ENCODE measurements around the gene TBC1D22B.

TBC1D22B gene

DNA sequence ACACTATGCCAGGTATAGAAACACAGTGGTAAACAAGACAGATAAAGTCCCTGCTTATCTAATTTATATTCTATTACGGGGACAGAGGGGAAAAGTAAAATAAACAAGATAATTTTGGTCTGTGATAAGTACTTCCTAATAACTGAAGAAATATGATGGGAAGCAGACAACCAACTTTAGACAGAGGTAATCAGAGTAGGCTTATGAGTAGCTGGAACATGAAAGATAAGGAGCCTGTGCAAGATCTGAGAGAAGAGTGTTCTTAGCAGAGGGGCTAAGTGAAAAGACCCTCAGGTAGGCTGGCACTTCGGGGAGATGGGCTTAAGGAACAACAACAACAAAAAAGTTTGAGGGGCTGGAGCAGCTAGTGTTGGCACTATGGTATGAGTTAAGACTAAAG, 100.3 kb downstream of the TBC1D22B start:
- ATAC-seq, result no peak
- no peak for DNase-seq (ENCODE audit: low spot score in 2 of 2)
- no peak overlapping the region for H3K27ac Mint-ChIP-seq
- no peaks in the 10 kb centered on the region for H3K9me3 Mint-ChIP-seq
- peaks cover 24% of the 10 kb centered on the region for H3K36me3 Mint-ChIP-seq
- no peak overlapping the region for H3K4me3 Mint-ChIP-seq
- H3K4me1 Mint-ChIP-seq, result peaks cover 46% of the 10 kb centered on the region

DNA sequence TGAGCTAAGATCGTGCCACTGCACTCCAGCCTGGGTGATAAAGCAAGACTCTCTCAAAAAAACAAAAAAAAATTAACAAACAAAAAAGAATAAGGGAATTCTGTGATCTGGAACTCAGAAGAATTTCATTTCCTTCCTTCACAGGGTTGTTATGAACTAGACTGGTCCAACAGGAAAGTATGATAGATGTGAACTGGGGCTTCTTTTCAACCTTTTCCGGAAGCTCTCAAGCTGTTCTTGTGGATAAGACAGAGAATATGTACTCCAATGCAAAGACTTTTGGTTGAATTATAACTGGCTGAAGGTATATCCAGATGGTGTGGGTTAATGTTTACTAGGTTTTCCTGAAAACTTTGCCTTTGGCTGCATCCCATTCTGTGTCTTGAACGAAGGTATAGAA, 101.5 kb downstream of the TBC1D22B start:
- DNase-seq (ENCODE audit: low spot score in 2 of 2), result no peak
- no peak overlapping the region for H3K4me3 Mint-ChIP-seq
- H3K27ac Mint-ChIP-seq, result no peak overlapping the region
- H3K36me3 Mint-ChIP-seq, result peaks cover 31% of the 10 kb centered on the region
- ATAC-seq, result no peak
- no peaks in the 10 kb centered on the region for H3K9me3 Mint-ChIP-seq
- H3K4me1 Mint-ChIP-seq, result peaks cover 37% of the 10 kb centered on the region

GRCh38 chr6:37362101-37362828, 104.7 kb downstream of the TBC1D22B start:
- H3K36me3 Mint-ChIP-seq, result peaks cover 34% of the 10 kb centered on the region
- H3K4me1 Mint-ChIP-seq, result peaks cover 12% of the 10 kb centered on the region
- H3K27ac Mint-ChIP-seq, result peak overlapping the region; percentile 6
- ATAC-seq (no peak), DNase-seq (ENCODE audit: low spot score in 2 of 2) (no peak)
- H3K4me3 Mint-ChIP-seq, result no peak overlapping the region
- H3K9me3 Mint-ChIP-seq, result no peaks in the 10 kb centered on the region

DNA sequence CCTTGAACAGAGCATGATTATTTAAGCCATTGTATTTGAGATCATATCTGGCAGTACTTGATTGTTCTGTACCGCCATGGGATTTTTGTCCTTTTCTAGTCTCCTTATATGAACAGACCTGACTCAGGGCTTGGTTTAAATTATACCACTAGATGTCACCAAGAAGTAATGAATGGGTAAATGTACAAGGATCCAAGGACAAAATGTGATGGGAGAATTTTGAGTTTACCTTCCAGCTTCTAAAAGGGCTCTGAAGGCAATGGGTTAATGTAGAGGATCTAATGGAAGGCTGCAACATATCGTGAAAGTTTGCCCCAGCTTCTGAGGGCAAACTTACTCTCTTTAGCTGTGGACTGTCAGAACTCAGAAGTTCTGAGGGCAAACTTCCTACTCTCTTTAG, 108.2 kb downstream of the TBC1D22B start:
- Mint-ChIP-seq H3K36me3 (peaks cover 61% of the 10 kb centered on the region), H3K27ac (no peak overlapping the region), H3K4me3 (no peak overlapping the region), H3K9me3 (no peaks in the 10 kb centered on the region), H3K4me1 (peaks cover 17% of the 10 kb centered on the region)
- DNase-seq (ENCODE audit: low spot score in 2 of 2) (no peak), ATAC-seq (no peak)

- ATAC-seq, result no peak
- Mint-ChIP-seq H3K4me1 (peaks cover 20% of the 10 kb centered on the region), H3K4me3 (no peak overlapping the region), H3K9me3 (no peaks in the 10 kb centered on the region), H3K36me3 (peaks cover 69% of the 10 kb centered on the region), H3K27ac (no peak overlapping the region)
- no peak for DNase-seq (ENCODE audit: low spot score in 2 of 2)
These were observed 109.3 kb downstream of the TBC1D22B start for GRCh38 chr6:37366910-37367309.

DNA sequence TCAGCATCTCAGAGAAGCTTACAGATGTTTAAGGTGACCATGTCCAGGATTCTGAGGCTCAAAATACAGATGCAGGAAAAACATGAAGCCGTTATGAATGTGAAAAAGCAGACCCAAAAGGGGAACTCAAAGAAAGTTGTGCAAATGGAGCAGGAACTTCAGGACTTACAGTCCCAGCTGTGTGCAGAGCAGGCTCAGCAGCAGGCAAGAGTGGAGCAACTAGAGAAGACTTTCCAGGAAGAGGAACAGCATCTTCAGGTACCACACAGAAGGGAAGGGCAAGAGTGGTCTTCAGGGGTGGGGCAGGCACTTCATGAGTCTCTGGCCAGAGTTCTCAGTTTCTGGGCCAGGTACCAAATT, 111.4 kb downstream of the TBC1D22B start:
- H3K36me3 Mint-ChIP-seq, result peaks cover 71% of the 10 kb centered on the region
- no peaks in the 10 kb centered on the region for H3K9me3 Mint-ChIP-seq
- DNase-seq (ENCODE audit: low spot score in 2 of 2) (no peak), ATAC-seq (no peak)
- peak overlapping the region; percentile 30 for H3K27ac Mint-ChIP-seq
- no peak overlapping the region for H3K4me3 Mint-ChIP-seq
- peaks cover 20% of the 10 kb centered on the region for H3K4me1 Mint-ChIP-seq

DNA sequence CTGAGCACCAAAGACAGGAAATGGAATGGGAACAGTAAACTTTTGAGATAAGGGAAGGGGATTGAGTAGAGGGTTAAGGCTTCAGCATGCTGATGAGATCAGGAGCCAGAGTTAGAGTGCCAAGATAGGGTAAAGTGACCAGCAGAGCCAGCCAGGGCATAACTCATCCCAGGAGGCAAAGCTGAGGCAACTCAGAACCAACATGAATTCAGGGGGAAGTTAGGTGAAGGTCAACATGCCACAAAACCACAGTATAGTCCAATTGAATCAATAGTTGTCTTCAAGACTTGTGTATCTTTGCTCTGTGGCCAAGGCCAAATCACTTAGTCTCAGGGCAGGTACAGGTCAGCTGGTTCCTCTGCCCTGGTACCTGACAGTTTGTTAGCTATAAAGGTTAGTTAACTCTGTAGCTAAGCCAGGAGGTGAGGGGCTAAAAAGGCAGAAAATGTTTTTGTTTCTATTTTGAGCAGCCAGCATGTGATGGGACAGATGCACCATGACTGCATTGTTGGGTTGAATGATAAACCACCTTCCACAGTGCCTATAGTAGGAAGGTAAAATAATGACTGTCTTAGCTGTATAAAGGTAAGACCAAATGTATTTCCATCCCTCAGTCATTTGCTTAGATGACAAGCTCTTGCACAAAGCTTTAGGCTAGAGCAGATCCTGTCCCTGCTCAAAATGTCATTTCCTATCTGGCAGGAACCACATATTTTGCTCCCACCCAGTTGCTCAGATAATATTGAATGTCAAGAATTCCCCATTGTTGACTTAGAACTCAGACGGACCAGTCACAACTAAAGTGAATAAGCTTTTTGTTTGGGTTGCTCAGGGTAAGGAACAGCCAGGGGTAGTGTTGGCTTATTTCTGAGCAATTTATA, 112.0 kb downstream of the TBC1D22B start:
- Mint-ChIP-seq H3K4me1 (peaks cover 20% of the 10 kb centered on the region), H3K27ac (peak overlapping the region; percentile 30), H3K4me3 (no peak overlapping the region), H3K9me3 (no peaks in the 10 kb centered on the region), H3K36me3 (peaks cover 69% of the 10 kb centered on the region)
- ATAC-seq (no peak), DNase-seq (ENCODE audit: low spot score in 2 of 2) (no peak)

DNA sequence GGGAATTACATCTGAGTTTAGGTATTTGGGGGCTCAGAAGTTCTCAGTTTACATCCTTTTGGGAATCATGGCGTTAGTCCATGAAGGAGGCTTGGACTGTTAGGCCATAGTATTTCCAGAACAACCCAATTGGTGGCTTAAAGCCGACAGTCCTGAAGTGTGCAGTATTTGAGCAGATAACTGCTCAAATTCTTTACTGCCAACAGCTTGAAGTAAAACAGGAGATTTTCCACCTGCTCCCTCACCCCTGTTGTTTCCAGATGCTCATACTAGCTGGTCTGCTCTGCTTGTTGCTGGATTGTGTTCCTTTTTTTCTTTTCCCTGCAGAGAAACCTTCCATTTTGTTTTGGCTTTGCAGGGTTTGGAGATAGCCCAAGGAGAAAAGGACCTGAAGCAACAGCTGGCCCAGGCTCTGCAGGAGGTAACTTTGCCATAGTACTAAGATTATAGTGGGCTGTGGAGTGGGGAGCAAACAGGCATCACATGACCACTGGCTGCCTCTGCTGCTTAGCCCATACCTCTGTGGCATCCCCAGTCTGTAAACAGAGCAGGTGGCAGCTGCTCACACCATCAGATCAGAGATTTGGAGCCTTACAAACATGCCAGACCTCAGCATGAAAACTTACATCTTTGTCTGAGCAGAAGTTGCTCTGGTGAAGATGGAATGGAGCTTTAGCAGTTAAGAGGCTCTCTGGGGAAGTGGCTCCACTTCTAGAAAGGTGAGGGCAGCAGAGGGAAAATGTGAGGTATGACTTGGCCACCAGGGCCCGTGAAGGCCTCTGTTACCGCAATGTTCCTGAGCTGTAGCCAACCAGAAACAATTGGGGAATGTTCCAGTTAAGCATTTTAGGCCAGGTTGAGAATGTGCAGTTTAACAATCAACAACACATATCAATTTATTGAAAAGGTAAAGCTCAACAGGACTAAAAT, 113.8 kb downstream of the TBC1D22B start:
- H3K9me3 Mint-ChIP-seq, result no peaks in the 10 kb centered on the region
- DNase-seq (ENCODE audit: low spot score in 2 of 2) (no peak), ATAC-seq (no peak)
- H3K4me1 Mint-ChIP-seq, result peaks cover 20% of the 10 kb centered on the region
- H3K4me3 Mint-ChIP-seq, result no peak overlapping the region
- H3K36me3 Mint-ChIP-seq, result peaks cover 75% of the 10 kb centered on the region
- peak overlapping the region; percentile 30 for H3K27ac Mint-ChIP-seq

DNA sequence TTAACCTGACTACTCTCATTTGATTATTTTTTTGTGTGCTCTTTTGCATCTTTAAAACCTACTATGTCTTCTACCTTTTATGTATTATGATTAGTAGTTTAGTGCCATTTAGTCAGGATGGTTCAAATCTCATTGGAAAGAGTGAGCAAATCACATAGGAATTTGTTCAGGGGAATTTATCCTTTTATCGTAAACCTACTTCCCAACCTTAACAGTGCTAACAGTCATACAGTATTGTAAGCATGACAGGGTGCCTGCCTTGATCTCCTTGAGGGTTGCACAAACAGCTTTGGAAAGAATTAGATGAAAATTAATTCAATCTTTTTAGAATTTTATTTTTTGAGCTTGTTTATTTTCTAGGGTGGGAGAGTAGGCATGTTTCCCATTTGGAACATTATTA, 114.5 kb downstream of the TBC1D22B start:
- Mint-ChIP-seq H3K9me3 (no peaks in the 10 kb centered on the region), H3K4me1 (peaks cover 20% of the 10 kb centered on the region), H3K36me3 (peaks cover 82% of the 10 kb centered on the region), H3K4me3 (no peak overlapping the region), H3K27ac (no peak overlapping the region)
- no peak for ATAC-seq
- no peak for DNase-seq (ENCODE audit: low spot score in 2 of 2)

- Mint-ChIP-seq H3K4me3 (no peak overlapping the region), H3K9me3 (no peaks in the 10 kb centered on the region), H3K4me1 (peaks cover 11% of the 10 kb centered on the region), H3K27ac (no peak overlapping the region), H3K36me3 (peaks cover 84% of the 10 kb centered on the region)
- DNase-seq (ENCODE audit: low spot score in 2 of 2), result no peak
- no peak for ATAC-seq
These were observed 116.4 kb downstream of the TBC1D22B start for GRCh38 chr6:37373822-37374471.

DNA sequence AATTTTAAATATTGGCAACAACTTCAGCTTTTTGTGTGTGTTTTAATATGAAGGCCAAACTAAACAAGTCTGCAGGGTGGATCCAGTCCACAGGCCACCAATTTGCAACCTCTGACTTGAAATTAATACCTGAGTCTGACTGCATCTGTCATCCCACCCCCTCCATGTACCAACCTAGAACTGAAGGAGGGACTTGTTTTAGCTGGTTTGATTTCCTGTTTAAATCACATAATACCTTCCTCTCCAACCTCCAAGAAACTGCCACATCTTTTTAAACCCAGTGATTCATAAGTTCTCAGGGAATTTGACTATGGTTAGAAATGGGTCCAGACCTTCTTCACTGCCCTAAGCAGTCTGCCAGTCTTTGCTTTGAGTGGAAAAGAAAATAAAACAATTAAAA, 117.8 kb downstream of the TBC1D22B start:
- Mint-ChIP-seq H3K27ac (peak overlapping the region; percentile 53), H3K4me1 (peaks cover 6% of the 10 kb centered on the region), H3K36me3 (peaks cover 84% of the 10 kb centered on the region), H3K4me3 (no peak overlapping the region), H3K9me3 (no peaks in the 10 kb centered on the region)
- DNase-seq (ENCODE audit: low spot score in 2 of 2), result no peak
- no peak for ATAC-seq

GRCh38 chr6:37376078-37376743, 118.6 kb downstream of the TBC1D22B start:
- no peak for ATAC-seq
- H3K36me3 Mint-ChIP-seq, result peaks cover 84% of the 10 kb centered on the region

DNA sequence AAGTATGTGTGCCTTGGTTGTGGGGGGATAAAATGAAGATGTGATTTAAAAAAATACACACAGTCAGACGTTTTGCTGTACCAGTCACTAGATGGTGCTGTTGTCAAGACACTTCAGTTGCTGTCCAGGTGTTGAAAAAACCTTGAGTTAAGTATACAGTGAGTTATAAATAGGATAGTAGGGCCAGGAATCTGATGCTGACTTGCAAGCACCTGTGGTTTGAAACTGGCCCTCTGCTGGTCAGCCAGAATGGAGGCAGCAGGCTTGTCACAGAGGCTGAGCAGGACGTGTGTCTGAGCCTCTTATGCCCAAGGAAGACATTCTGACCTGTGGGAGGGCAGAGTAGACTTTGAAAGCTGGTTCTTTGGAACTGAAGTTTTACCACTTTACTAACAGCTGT, 124.0 kb downstream of the TBC1D22B start:
- H3K36me3 Mint-ChIP-seq, result peaks cover 87% of the 10 kb centered on the region
- no peak overlapping the region for H3K27ac Mint-ChIP-seq
- no peak overlapping the region for H3K4me3 Mint-ChIP-seq
- H3K4me1 Mint-ChIP-seq, result no peaks in the 10 kb centered on the region
- DNase-seq (ENCODE audit: low spot score in 2 of 2), result no peak
- H3K9me3 Mint-ChIP-seq, result no peaks in the 10 kb centered on the region
- peak; percentile 50 for ATAC-seq

More at GRCh38 chr6:37376078-37376743, 118.6 kb downstream of the TBC1D22B start:
- no peaks in the 10 kb centered on the region for H3K9me3 Mint-ChIP-seq
- H3K27ac Mint-ChIP-seq, result no peak overlapping the region
- no peak for DNase-seq (ENCODE audit: low spot score in 2 of 2)
- H3K4me3 Mint-ChIP-seq, result no peak overlapping the region
- no peaks in the 10 kb centered on the region for H3K4me1 Mint-ChIP-seq
